Breast epithelium (tissue), 3 donors: ENCODE data around the gene RERE.

Experiments
- POLR2A ChIP-seq: fragments of 450-650 bp; IDR thresholded peaks from one replicate; pipeline ENCODE4 v1.6.1; 2016; ENCODE audit warnings: antibody characterized with exemption, mild to moderate bottlenecking, moderate library complexity
- POLR2AphosphoS5 ChIP-seq, 3 donors: sonication (generic); formaldehyde crosslinking; IDR thresholded peaks; one replicate each; pipeline ENCODE4 v1.6.1; 2017; ENCODE audit warnings: antibody characterized with exemption in 3 of 3
- TF ChIP-seq, protein P1 (sequence below), 3 donors: fragments of 450-650 bp; IDR thresholded peaks; one replicate each; pipeline ENCODE4 v1.5.1; 2016 to 2017; ENCODE audit warnings: antibody characterized with exemption in 3 of 3, mild to moderate bottlenecking in 3 of 3, moderate library complexity in 3 of 3

DNA sequence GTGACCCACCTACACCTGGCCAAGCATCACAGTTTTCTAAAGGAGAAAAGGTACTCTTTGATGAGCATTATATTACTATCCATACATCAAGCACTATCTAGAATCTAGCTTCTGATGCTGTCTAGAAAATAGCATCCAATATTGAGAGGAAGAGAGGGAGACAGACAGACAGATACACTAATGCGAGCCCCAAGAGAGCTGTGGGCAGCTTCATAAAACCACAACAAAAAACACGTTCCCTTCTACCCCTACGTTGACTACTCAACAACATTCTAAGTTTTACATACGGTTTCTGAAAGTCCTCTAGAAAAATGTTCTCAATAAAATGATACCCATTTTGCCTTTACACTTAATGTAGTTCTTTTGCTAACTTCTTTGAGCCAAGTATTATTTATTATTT, 277.8 kb downstream of the RERE start:
- TF ChIP-seq, protein P1, sequence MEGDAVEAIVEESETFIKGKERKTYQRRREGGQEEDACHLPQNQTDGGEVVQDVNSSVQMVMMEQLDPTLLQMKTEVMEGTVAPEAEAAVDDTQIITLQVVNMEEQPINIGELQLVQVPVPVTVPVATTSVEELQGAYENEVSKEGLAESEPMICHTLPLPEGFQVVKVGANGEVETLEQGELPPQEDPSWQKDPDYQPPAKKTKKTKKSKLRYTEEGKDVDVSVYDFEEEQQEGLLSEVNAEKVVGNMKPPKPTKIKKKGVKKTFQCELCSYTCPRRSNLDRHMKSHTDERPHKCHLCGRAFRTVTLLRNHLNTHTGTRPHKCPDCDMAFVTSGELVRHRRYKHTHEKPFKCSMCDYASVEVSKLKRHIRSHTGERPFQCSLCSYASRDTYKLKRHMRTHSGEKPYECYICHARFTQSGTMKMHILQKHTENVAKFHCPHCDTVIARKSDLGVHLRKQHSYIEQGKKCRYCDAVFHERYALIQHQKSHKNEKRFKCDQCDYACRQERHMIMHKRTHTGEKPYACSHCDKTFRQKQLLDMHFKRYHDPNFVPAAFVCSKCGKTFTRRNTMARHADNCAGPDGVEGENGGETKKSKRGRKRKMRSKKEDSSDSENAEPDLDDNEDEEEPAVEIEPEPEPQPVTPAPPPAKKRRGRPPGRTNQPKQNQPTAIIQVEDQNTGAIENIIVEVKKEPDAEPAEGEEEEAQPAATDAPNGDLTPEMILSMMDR (IDR thresholded peaks at IDR 0.05) = no peak
- TF ChIP-seq POLR2A (no peak), POLR2AphosphoS5 (IDR thresholded peaks at IDR 0.05) (no peak)
